Measurements from ENCODE around the gene SPATS2. TPM values are rescaled to one million over a fixed set of nuclear protein-coding genes. Genes with fewer than 3 reads are reported as not detected.
A peak's percentile ranks its signal among the peaks of the same experiment; 100 is the strongest.
"Not testable (repeated sequence)": the region's sequence is repeated elsewhere in the genome, so short reads cannot be mapped to it uniquely, and the experiment has no call there.

The SPATS2 gene
- total RNA-seq, 1 donor from 2014 or later: 49.5 TPM

DNA sequence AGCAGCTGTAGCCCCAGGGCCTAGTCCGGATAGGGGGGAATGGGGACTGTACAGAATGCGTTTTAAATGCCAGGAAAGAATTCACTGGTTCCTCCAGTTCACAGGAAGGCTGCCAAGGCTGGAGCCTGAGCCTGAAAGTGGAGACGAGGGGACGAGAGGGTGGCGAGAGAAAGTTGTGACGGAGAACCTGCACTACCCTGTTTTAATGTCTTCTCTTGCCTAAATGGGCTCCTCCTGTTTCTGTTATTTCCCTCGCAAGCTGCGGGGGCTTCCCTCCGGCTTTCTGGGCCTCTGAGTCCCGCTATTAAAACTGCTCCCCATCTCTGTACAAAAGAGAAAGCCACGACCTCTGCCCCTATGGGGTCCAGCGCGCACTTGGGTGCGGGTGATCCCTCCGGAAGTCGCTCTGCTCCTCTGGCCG, 34.8 kb upstream of the SPATS2 start:
- Mint-ChIP-seq H3K9me3 (peaks cover 6% of the 10 kb centered on the region), H3K27me3 (ENCODE audit: insufficient read depth, low read depth) (peaks cover 41% of the 10 kb centered on the region), H3K36me3 (peaks cover 14% of the 10 kb centered on the region), H3K4me3 (peak overlapping the region; percentile 26), H3K27ac (no peak overlapping the region), H3K4me1 (peaks cover 8% of the 10 kb centered on the region)
- H3K9ac ChIP-seq: no peak overlapping the region
- peaks cover 12% of the 10 kb centered on the region for H4K20me1 ChIP-seq (ENCODE audit: low read depth)
- H3K4me1 ChIP-seq: peaks cover 3% of the 10 kb centered on the region
- H3K36me3 ChIP-seq: no peaks in the 10 kb centered on the region
- H3K27ac ChIP-seq: no peak overlapping the region
- no peak overlapping the region for H3K4me3 ChIP-seq
- H3K9me3 ChIP-seq (ENCODE audit: low read depth): no peaks in the 10 kb centered on the region
- H3F3A ChIP-seq (ENCODE audit: low read depth): peaks cover 36% of the 10 kb centered on the region
- H3K27me3 ChIP-seq: peaks cover 57% of the 10 kb centered on the region
- H2AFZ ChIP-seq (replicated peaks): no peak overlapping the region
- no peak overlapping the region for H3K4me2 ChIP-seq
- no peaks in the 10 kb centered on the region for H3K79me2 ChIP-seq (ENCODE audit: low read depth)
- DNase-seq (ENCODE audit: low spot score): no peak
- TF ChIP-seq, protein P1, sequence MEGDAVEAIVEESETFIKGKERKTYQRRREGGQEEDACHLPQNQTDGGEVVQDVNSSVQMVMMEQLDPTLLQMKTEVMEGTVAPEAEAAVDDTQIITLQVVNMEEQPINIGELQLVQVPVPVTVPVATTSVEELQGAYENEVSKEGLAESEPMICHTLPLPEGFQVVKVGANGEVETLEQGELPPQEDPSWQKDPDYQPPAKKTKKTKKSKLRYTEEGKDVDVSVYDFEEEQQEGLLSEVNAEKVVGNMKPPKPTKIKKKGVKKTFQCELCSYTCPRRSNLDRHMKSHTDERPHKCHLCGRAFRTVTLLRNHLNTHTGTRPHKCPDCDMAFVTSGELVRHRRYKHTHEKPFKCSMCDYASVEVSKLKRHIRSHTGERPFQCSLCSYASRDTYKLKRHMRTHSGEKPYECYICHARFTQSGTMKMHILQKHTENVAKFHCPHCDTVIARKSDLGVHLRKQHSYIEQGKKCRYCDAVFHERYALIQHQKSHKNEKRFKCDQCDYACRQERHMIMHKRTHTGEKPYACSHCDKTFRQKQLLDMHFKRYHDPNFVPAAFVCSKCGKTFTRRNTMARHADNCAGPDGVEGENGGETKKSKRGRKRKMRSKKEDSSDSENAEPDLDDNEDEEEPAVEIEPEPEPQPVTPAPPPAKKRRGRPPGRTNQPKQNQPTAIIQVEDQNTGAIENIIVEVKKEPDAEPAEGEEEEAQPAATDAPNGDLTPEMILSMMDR (IDR thresholded peaks at IDR 0.05): no peak
- TF ChIP-seq EZH2 (IDR thresholded peaks at IDR 0.05) (no peak), EZH2phosphoT487 (IDR thresholded peaks at IDR 0.05) (no peak)

DNA sequence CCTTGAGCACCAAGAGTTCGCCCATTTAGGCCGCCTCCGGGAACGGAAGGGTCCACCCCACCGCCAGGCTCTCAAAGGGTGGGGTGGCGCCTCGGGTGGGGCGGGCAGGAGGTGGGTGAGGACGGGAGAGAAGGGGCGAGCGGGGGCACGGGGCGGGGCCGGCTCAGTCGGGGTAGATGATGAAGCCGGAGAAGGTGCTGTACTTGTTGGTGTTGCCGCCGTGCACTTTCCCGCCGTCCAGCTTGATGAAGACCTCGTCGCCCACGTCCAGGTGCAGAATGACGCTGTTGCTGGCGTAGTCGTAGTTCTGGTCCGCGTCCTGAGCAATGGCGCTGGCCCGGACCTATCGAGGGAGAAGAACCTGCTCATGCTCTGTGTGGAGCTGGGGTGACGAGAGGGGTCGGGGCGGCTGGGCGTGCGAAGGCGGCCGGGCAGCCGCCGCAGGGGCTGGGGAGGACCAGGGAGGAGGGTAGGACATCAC, 34.3 kb upstream of the SPATS2 start:
- H3K27me3 Mint-ChIP-seq (ENCODE audit: insufficient read depth, low read depth): peaks cover 43% of the 10 kb centered on the region

DNA sequence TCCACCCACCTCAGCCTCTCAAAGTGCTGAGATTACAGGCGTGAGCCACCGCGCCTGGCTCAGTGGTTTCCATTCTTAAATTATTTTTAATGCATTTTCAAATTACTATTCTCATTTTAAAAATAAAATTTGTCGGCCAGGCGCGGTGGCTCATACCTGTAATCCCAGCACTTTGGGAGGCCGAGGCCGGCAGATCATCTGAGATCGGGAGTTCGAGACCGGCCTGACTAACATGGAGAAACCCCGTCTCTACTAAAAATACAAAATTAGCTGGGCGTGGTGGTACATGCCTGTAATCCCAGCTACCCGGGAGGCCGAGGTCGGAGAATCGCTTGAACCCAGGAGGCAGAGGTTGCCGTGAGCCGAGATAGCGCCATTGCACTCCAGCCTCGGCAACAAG, 33.5 kb upstream of the SPATS2 start:
- Mint-ChIP-seq H3K4me1 (peaks cover 21% of the 10 kb centered on the region), H3K27me3 (ENCODE audit: insufficient read depth, low read depth) (peaks cover 51% of the 10 kb centered on the region), H3K36me3 (peaks cover 13% of the 10 kb centered on the region)
- not testable (repeated sequence) for H3K9me3 Mint-ChIP-seq; H3K4me2 ChIP-seq; H3K4me3 ChIP-seq; H3K36me3 ChIP-seq; H3K4me3 Mint-ChIP-seq; H2AFZ ChIP-seq (replicated peaks); H3K9ac ChIP-seq; H3K79me2 ChIP-seq (ENCODE audit: low read depth); DNase-seq (ENCODE audit: low spot score); H3K9me3 ChIP-seq (ENCODE audit: low read depth); H3K27ac Mint-ChIP-seq; H3K27ac ChIP-seq
- H4K20me1 ChIP-seq (ENCODE audit: low read depth): peaks cover 12% of the 10 kb centered on the region
- H3K4me1 ChIP-seq: peaks cover 11% of the 10 kb centered on the region
- peaks cover 70% of the 10 kb centered on the region for H3K27me3 ChIP-seq
- H3F3A ChIP-seq (ENCODE audit: low read depth): peaks cover 41% of the 10 kb centered on the region

More for the DNA sequence above, 34.3 kb upstream of the SPATS2 start:
- no peak overlapping the region for H3K9ac ChIP-seq
- peaks cover 6% of the 10 kb centered on the region for H3K9me3 Mint-ChIP-seq
- H3K27ac Mint-ChIP-seq: no peak overlapping the region
- no peak overlapping the region for H2AFZ ChIP-seq (replicated peaks)
- no peaks in the 10 kb centered on the region for H3K36me3 ChIP-seq
- H3K4me3 ChIP-seq: no peak overlapping the region
- H3F3A ChIP-seq (ENCODE audit: low read depth): peaks cover 36% of the 10 kb centered on the region
- H3K4me3 Mint-ChIP-seq: no peak overlapping the region
- no peak for TF ChIP-seq EZH2phosphoT487 (IDR thresholded peaks at IDR 0.05)
- TF ChIP-seq, protein P1 (IDR thresholded peaks at IDR 0.05): no peak
- TF ChIP-seq EZH2 (IDR thresholded peaks at IDR 0.05): peak; percentile 15
- peaks cover 13% of the 10 kb centered on the region for H3K4me1 Mint-ChIP-seq
- DNase-seq (ENCODE audit: low spot score): no peak
- H3K4me2 ChIP-seq: no peak overlapping the region
- H3K9me3 ChIP-seq (ENCODE audit: low read depth): no peaks in the 10 kb centered on the region
- peaks cover 62% of the 10 kb centered on the region for H3K27me3 ChIP-seq
- peaks cover 8% of the 10 kb centered on the region for H3K4me1 ChIP-seq
- H3K79me2 ChIP-seq (ENCODE audit: low read depth): no peaks in the 10 kb centered on the region
- H3K27ac ChIP-seq: no peak overlapping the region
- H4K20me1 ChIP-seq (ENCODE audit: low read depth): peaks cover 12% of the 10 kb centered on the region
- peaks cover 13% of the 10 kb centered on the region for H3K36me3 Mint-ChIP-seq

DNA sequence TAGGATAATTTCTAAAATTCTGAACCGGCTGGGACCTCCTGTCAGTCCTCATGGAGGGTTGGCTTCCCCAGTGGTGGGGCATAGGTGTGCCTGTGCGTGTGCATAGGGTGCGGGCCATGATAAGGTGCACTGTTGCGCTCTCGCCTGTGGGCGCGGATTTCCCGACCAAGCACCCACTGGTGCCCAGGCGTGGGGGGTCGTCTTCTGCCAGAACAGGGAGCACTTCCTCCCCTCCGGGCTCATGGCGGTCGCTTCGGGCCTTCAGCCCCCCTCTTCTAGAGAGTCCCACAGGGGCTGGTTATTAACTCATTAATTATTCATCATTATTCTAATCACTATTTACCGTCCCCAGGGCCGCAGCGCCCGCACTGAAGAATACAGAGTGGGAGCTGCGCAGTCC, 33.0 kb upstream of the SPATS2 start:
- peaks cover 15% of the 10 kb centered on the region for H3K4me1 ChIP-seq
- no peak overlapping the region for H2AFZ ChIP-seq (replicated peaks)
- Mint-ChIP-seq H3K36me3 (peaks cover 10% of the 10 kb centered on the region), H3K4me3 (no peak overlapping the region), H3K27ac (no peak overlapping the region), H3K9me3 (peaks cover 6% of the 10 kb centered on the region), H3K27me3 (ENCODE audit: insufficient read depth, low read depth) (peaks cover 55% of the 10 kb centered on the region), H3K4me1 (peaks cover 26% of the 10 kb centered on the region)
- no peak for DNase-seq (ENCODE audit: low spot score)
- no peak overlapping the region for H3K4me2 ChIP-seq
- H3K36me3 ChIP-seq: no peaks in the 10 kb centered on the region
- no peak overlapping the region for H3K9ac ChIP-seq
- H3K4me3 ChIP-seq: no peak overlapping the region
- H3K27me3 ChIP-seq: peaks cover 75% of the 10 kb centered on the region
- H3K9me3 ChIP-seq (ENCODE audit: low read depth): no peaks in the 10 kb centered on the region
- peaks cover 12% of the 10 kb centered on the region for H4K20me1 ChIP-seq (ENCODE audit: low read depth)
- H3K79me2 ChIP-seq (ENCODE audit: low read depth): no peaks in the 10 kb centered on the region
- peaks cover 41% of the 10 kb centered on the region for H3F3A ChIP-seq (ENCODE audit: low read depth)
- TF ChIP-seq, protein P1 (IDR thresholded peaks at IDR 0.05): no peak
- no peak for TF ChIP-seq EZH2phosphoT487 (IDR thresholded peaks at IDR 0.05)
- TF ChIP-seq EZH2 (IDR thresholded peaks at IDR 0.05): no peak
- no peak overlapping the region for H3K27ac ChIP-seq
